ENCODE data around the gene ZNF143. TPM values are rescaled to one million over a fixed set of nuclear protein-coding genes. Genes with fewer than 3 reads are reported as not detected.

ZNF143 gene
- total and polyA plus RNA-seq, 2 of the 4 experiments (the other 2 are of a cell fraction): 23.8 to 49.6 TPM

- TF ChIP-seq, protein P1, sequence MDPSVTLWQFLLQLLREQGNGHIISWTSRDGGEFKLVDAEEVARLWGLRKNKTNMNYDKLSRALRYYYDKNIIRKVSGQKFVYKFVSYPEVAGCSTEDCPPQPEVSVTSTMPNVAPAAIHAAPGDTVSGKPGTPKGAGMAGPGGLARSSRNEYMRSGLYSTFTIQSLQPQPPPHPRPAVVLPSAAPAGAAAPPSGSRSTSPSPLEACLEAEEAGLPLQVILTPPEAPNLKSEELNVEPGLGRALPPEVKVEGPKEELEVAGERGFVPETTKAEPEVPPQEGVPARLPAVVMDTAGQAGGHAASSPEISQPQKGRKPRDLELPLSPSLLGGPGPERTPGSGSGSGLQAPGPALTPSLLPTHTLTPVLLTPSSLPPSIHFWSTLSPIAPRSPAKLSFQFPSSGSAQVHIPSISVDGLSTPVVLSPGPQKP (IDR thresholded peaks at IDR 0.05; ENCODE audit: borderline replicate concordance, low read depth, low read length): no peak
Observed at GRCh38 chr11:9506489-9507276, 45.9 kb downstream of the ZNF143 start (continued).

- H2AK5ac ChIP-seq (ENCODE audit: low read depth, low read length): no peak overlapping the region
- H3K23ac ChIP-seq (ENCODE audit: low read depth, low read length): peak overlapping the region; percentile 56; the same call in 1 of the 2 replicates
- WGBS, 2 experiments (ENCODE audit: extremely low coverage in 2 of 2, insufficient read length in 1 of 2): no CpG with 5 or more reads among the region's 1 CpG
- no peak overlapping the region for H4K5ac ChIP-seq (ENCODE audit: low read depth, low read length)
- ChIA-PET CTCF (interaction anchor here (0.6 to 1.6 kb wide), 6 partner anchors 13 to 88 kb away, joined by 3 to 6 read pairs (median 4); no protein-coding TSS in a partner anchor), POLR2A (ENCODE audit: unreplicated experiment) (interaction anchor here (0.6 to 1.2 kb wide), 2 partner anchors 106 to 552 kb away, joined by 3 to 5 read pairs; no protein-coding TSS in a partner anchor)
- H3K14ac ChIP-seq (replicated peaks; ENCODE audit: low read depth, low read length): no peak overlapping the region
- in situ Hi-C loops (cut with MboI; ENCODE audit: low sequenced_read_pairs) (loop anchor here (25.0 kb wide), 1 partner anchor 495 kb away; the partner anchor contains the start of gene NRIP3), dilution Hi-C loops (cut with HindIII; ENCODE audit: low sequenced_read_pairs, unreplicated experiment) (no loop called here), intact Hi-C loops (cut with micrococcal nuclease) (loop anchor here (5.0 to 10.0 kb wide), 3 partner anchors 242 to 595 kb away; partner anchors contain the start of genes AKIP1 and DENND5A)
- no peak overlapping the region for H2BK120ac ChIP-seq (ENCODE audit: low read depth, low read length)
- no peak overlapping the region for H3K27ac ChIP-seq (ENCODE audit: insufficient read depth, low read length)
- H3K36me3 ChIP-seq (ENCODE audit: control insufficient read depth, insufficient read depth, low read length): peaks cover 4% of the 10 kb centered on the region
- no peak overlapping the region for H3K9ac ChIP-seq (ENCODE audit: low read depth, low read length)
- no peak for DNase-seq
- H3K79me1 ChIP-seq (ENCODE audit: low read depth in 1 of 2, low read length in 2 of 2): peaks cover 4 to 15% of the 10 kb centered on the region in 2 experiments; a peak in 2 of 4 replicates
- peaks cover 4% of the 10 kb centered on the region for H3K4me1 ChIP-seq (ENCODE audit: control insufficient read depth, insufficient read depth, low read length)
- peak overlapping the region; percentile 61 for H2BK5ac ChIP-seq (ENCODE audit: low read depth, low read length, poor library complexity, severe bottlenecking)
- H3K4ac ChIP-seq (ENCODE audit: low read depth, low read length): no peak overlapping the region
- no peak overlapping the region for H2BK15ac ChIP-seq (ENCODE audit: low read depth, low read length)
- H4K20me1 ChIP-seq (ENCODE audit: insufficient read depth, low read length): no peaks in the 10 kb centered on the region
- no peak overlapping the region for H3K56ac ChIP-seq (ENCODE audit: extremely low read depth, insufficient read depth, low read length)
- H3K4me2 ChIP-seq (ENCODE audit: low read depth, low read length): no peak overlapping the region; the same call in 1 of the 2 replicates
- H3K4me3 ChIP-seq (ENCODE audit: insufficient read depth, low read depth, low read length): no peak overlapping the region
- peak overlapping the region in 1 of 2 experiments; percentile 77; a peak in 2 of 4 replicates for H4K8ac ChIP-seq (ENCODE audit: low read depth in 2 of 2, low read length in 2 of 2)
- 0 out of 2 replicates have a peak, but pooled peaks cover 2% of the 10 kb centered on the region for H3K9me1 ChIP-seq (ENCODE audit: insufficient read depth, low read length)
- no peak overlapping the region for H4K91ac ChIP-seq (ENCODE audit: insufficient read depth, low read depth, low read length)
- no peaks in the 10 kb centered on the region for H3K27me3 ChIP-seq (ENCODE audit: control insufficient read depth, insufficient read depth, low read length)
- peak; percentile 41; the same call in 1 of the 2 replicates for ATAC-seq (ENCODE audit: low read depth)
- H2AK9ac ChIP-seq (replicated peaks; ENCODE audit: low read depth, low read length, poor library complexity): no peak overlapping the region
- no TSS peak for BruUV-seq (replicated peaks)
- H2BK20ac ChIP-seq (ENCODE audit: low read depth, low read length): no peak overlapping the region
- H2AFZ ChIP-seq (replicated peaks; ENCODE audit: low read length, poor library complexity): no peak overlapping the region
- no peaks in the 10 kb centered on the region for H3K9me3 ChIP-seq (ENCODE audit: control insufficient read depth, insufficient read depth, low read length)
- no peak overlapping the region for H3K18ac ChIP-seq (ENCODE audit: low read depth, low read length)
- TF ChIP-seq NFE2L2 (IDR thresholded peaks at IDR 0.05; ENCODE audit: low read depth, low read length): no peak
- no peak for TF ChIP-seq CHD1 (IDR thresholded peaks at IDR 0.05; ENCODE audit: low read depth, low read length)
- TF ChIP-seq CEBPB (IDR thresholded peaks at IDR 0.05; ENCODE audit: low read depth, low read length): no peak
- TF ChIP-seq, protein P2, sequence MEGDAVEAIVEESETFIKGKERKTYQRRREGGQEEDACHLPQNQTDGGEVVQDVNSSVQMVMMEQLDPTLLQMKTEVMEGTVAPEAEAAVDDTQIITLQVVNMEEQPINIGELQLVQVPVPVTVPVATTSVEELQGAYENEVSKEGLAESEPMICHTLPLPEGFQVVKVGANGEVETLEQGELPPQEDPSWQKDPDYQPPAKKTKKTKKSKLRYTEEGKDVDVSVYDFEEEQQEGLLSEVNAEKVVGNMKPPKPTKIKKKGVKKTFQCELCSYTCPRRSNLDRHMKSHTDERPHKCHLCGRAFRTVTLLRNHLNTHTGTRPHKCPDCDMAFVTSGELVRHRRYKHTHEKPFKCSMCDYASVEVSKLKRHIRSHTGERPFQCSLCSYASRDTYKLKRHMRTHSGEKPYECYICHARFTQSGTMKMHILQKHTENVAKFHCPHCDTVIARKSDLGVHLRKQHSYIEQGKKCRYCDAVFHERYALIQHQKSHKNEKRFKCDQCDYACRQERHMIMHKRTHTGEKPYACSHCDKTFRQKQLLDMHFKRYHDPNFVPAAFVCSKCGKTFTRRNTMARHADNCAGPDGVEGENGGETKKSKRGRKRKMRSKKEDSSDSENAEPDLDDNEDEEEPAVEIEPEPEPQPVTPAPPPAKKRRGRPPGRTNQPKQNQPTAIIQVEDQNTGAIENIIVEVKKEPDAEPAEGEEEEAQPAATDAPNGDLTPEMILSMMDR (conservative IDR thresholded peaks at IDR 0.05; ENCODE audit: low read depth, low read length): no peak
- TF ChIP-seq MXI1 (IDR thresholded peaks at IDR 0.05; ENCODE audit: borderline replicate concordance, low read depth, low read length): no peak
- TF ChIP-seq RAD21 (IDR thresholded peaks at IDR 0.05; ENCODE audit: low read length): no peak
- TF ChIP-seq FOS (IDR thresholded peaks at IDR 0.05; ENCODE audit: low read depth, low read length): no peak
- no peak for TF ChIP-seq MAZ (IDR thresholded peaks at IDR 0.05; ENCODE audit: borderline replicate concordance, low read depth, low read length)
- TF ChIP-seq, protein P1 (IDR thresholded peaks at IDR 0.05; ENCODE audit: borderline replicate concordance, low read depth, low read length): no peak
- TF ChIP-seq MAFK (IDR thresholded peaks at IDR 0.05; ENCODE audit: low read depth, low read length): no peak
- no peak for TF ChIP-seq RFX5 (IDR thresholded peaks at IDR 0.05; ENCODE audit: low read depth, low read length)
Observed at GRCh38 chr11:9507277-9507580, 46.4 kb downstream of the ZNF143 start.
